ENCODE data around the gene HNRNPH1.
A peak's percentile ranks its signal among the peaks of the same experiment; 100 is the strongest.
"Not testable (repeated sequence)": the region's sequence is repeated elsewhere in the genome, so short reads cannot be mapped to it uniquely, and the experiment has no call there.

Gene HNRNPH1, protein sequence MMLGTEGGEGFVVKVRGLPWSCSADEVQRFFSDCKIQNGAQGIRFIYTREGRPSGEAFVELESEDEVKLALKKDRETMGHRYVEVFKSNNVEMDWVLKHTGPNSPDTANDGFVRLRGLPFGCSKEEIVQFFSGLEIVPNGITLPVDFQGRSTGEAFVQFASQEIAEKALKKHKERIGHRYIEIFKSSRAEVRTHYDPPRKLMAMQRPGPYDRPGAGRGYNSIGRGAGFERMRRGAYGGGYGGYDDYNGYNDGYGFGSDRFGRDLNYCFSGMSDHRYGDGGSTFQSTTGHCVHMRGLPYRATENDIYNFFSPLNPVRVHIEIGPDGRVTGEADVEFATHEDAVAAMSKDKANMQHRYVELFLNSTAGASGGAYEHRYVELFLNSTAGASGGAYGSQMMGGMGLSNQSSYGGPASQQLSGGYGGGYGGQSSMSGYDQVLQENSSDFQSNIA

DNA sequence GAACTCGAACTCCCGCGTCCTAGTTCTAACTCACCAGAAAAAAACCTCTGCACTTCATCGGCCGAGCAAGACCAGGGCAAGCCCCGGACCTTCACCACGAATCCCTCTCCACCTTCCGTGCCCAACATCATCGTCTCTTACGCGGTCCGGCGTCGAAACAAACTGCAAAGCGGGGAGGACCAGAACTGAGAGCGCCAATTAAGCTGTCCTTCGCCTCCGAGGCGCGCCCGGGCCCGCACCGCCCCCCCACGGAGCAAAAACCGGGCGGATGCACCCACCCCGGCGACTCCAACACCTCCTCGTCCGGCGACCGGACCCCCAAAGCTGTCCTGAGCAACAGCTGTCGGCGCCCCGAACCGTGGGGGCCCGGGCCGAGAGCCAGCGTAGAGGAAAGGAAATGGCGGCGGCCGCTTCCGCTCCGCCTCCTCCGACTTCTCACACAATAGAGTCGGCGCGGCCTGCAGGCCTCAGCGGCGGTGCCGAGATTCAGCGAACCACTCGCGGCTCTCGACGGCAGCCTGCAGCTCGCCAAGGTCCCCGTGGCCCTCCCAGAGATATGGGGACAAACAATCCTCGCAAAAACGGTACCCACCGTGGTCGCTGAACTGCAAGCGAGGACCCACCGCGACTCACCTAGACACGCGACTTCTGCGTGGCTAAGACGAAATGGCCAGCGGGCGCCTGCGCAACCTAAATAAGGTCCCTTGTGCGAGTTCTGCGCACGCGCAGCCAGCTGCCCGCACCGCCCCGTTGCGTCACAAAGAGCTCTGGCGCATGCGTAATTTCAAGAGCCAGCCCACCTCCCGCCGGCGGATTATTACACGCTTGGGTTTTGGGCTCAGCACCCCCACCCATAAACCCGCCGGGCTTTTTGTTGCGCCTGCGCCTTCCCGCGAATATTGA lies at the start of gene HNRNPH1:
HNRNPH1 (minus strand) TSS at position 669 of the 903 bp plus-strand sequence; CDS start at position 131, 538 bp downstream.
- Histone ChIP-seq H3K27ac (ENCODE audit: low read depth, low read length) (peak within 1 kb of the TSS; percentile 100), H3K27me3 (ENCODE audit: control insufficient read depth in 1 of 2, insufficient read depth in 2 of 2, low read length in 2 of 2) (no peaks in the 10 kb centered on the region), H3K36me3 (ENCODE audit: control insufficient read depth in 1 of 2, insufficient read depth in 2 of 2, low read length in 2 of 2) (peaks cover 18 to 35% of the 10 kb centered on the region in 2 donors), H3K4me1 (ENCODE audit: control insufficient read depth in 1 of 2, insufficient read depth in 2 of 2, low read length in 2 of 2) (peaks cover 42 to 48% of the 10 kb centered on the region in 2 donors), H3K4me3 (ENCODE audit: low read depth in 1 of 2, low read length in 2 of 2) (peak within 1 kb of the TSS; percentile 88 to 92), H3K9ac (ENCODE audit: low read depth in 1 of 2, low read length in 2 of 2) (peak within 1 kb of the TSS; percentile 99), H3K9me3 (ENCODE audit: control insufficient read depth in 1 of 2, low read length in 2 of 2) (no peaks in the 10 kb centered on the region)

DNA sequence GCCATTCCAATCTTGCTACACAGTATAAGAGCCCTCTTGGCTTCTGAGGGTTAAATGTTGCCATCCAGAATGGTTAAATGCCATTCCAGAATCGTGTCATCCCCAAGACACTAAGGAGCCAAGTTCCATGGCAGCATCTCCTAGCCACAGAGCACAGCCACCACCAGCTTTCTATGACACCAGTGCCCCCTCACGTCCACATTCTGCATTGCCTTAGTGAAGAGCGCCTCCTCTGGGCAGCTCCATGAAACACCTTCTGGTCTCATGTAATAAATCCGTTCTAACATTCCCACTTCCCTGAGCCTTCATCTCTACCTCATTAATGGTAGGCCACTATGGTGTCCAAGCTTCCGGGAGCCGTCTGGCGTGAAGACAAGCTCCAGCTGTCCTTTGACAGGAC lies 44.9 kb upstream of the HNRNPH1 start:
- Histone ChIP-seq H3K4me3 (ENCODE audit: low read depth in 1 of 2, low read length in 2 of 2) (no peak overlapping the region), H3K9me3 (ENCODE audit: control insufficient read depth in 1 of 2, low read length in 2 of 2) (no peaks in the 10 kb centered on the region), H3K4me1 (ENCODE audit: control insufficient read depth in 1 of 2, insufficient read depth in 2 of 2, low read length in 2 of 2) (no peaks in the 10 kb centered on the region), H3K36me3 (ENCODE audit: control insufficient read depth in 1 of 2, insufficient read depth in 2 of 2, low read length in 2 of 2) (peaks cover 12 to 22% of the 10 kb centered on the region in 2 donors), H3K27me3 (ENCODE audit: control insufficient read depth in 1 of 2, insufficient read depth in 2 of 2, low read length in 2 of 2) (no peaks in the 10 kb centered on the region), H3K27ac (ENCODE audit: low read depth, low read length) (no peak overlapping the region), H3K9ac (ENCODE audit: low read depth in 1 of 2, low read length in 2 of 2) (no peak overlapping the region)

DNA sequence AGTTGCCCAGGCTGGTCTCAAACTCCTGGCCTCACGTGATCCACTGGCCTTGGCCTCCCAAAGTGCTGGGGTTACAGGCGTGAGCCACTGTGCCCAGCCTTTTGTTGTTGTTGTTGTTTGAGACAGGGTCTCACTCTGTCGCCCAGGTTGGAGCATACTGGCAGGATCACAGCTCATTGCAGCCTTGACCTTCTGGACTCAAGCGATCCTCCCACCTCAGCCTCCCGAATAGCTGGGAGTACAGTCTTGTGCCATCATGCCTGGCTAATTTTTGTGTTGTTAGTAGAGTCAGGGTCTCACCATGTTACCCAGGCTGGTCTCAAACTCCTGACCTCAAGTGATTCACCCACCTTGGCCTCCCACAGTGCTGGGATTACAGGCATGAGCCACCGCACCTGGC lies 38.2 kb upstream of the HNRNPH1 start:
- H3K4me3 ChIP-seq (ENCODE audit: low read depth in 1 of 2, low read length in 2 of 2); H3K9me3 ChIP-seq (ENCODE audit: control insufficient read depth in 1 of 2, low read length in 2 of 2); H3K27me3 ChIP-seq (ENCODE audit: control insufficient read depth in 1 of 2, insufficient read depth in 2 of 2, low read length in 2 of 2); H3K9ac ChIP-seq (ENCODE audit: low read depth in 1 of 2, low read length in 2 of 2); H3K27ac ChIP-seq (ENCODE audit: low read depth, low read length); H3K4me1 ChIP-seq (ENCODE audit: control insufficient read depth in 1 of 2, insufficient read depth in 2 of 2, low read length in 2 of 2): not testable (repeated sequence)
- H3K36me3 ChIP-seq (ENCODE audit: control insufficient read depth in 1 of 2, insufficient read depth in 2 of 2, low read length in 2 of 2) = peaks cover 12 to 19% of the 10 kb centered on the region in 2 donors

DNA sequence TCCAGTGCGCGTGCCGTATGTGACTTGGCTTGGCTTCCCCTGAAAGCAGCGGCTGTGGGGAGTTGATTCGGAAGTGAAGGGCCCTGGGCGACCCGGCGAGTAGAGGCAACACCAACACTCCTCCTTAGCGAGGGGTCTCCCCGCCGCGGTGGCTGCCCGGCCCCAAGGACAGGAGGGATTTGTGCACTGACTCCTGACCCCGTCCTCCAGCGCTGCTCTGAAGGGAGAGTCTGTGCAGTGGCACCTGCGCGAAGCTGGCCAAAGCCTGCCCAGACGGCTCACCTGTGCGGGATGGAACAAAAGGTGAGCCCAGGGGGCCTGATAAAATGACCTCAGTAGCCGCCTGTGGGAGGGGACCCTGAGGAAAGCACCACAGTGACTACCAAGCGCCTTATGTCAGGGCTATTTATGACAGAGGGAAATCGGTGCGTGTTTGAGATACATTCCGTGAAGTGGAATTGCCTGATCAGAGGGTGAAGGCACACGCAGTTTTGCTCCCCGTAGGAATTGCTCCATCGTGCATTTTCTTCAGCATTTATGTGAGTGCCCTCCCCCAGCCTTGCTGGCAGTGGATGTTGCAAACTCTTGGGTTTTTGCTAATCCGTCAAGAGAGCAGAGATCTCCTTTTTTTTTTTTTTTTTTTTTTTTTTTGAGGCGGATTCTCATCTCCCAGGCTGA lies 34.8 kb upstream of the HNRNPH1 start:
- H3K9me3 ChIP-seq (ENCODE audit: control insufficient read depth in 1 of 2, low read length in 2 of 2); H3K36me3 ChIP-seq (ENCODE audit: control insufficient read depth in 1 of 2, insufficient read depth in 2 of 2, low read length in 2 of 2); H3K27ac ChIP-seq (ENCODE audit: low read depth, low read length); H3K27me3 ChIP-seq (ENCODE audit: control insufficient read depth in 1 of 2, insufficient read depth in 2 of 2, low read length in 2 of 2); H3K4me1 ChIP-seq (ENCODE audit: control insufficient read depth in 1 of 2, insufficient read depth in 2 of 2, low read length in 2 of 2): not testable (repeated sequence)
- Histone ChIP-seq H3K9ac (ENCODE audit: low read depth in 1 of 2, low read length in 2 of 2) (peak overlapping the region; percentile 31 to 58), H3K4me3 (ENCODE audit: low read depth in 1 of 2, low read length in 2 of 2) (peak overlapping the region; percentile 66 to 73)

DNA sequence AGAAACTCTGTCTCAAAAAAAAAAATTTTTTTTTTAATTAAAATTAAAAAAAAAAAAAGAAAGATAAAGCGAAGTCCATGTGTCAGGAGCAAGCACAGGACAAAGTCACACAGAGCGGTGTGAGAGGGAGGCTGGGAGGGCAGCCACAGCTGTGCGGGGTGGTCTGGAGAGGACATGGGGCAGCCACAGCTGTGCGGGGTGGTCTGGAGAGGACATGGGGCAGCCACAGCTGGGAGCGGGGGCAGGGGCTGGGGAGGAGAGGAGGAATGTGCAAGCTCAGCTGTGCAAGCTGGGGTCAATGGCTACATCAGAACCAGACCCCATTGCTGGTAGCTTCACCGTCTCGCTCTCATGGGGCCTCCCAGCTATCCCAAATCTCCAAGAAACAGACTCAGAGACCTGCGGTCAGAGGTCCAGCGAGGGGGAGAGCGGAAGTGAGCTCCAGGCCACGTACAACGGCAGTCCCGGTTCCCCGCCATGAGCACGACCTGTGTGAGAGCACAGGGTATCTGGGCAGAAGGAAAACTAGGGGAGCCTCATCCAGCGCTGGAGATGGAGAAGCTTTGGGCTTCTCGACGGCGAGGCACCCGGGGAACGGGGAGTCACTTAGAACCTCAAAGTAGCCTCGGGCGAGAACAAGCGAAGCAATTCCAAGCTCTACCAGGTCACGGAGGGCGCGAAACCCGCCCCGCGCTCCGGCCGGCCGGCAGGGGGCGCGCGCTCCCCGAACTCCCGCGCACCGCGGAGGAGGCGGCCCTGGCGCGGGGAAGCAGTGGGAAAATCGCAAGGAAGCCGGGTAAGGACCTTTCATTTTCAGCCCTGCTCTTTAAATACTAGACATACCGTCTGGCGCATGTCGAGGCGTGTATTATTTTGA lies 34.1 kb upstream of the HNRNPH1 start:
- H3K4me3 ChIP-seq (ENCODE audit: low read depth in 1 of 2, low read length in 2 of 2) = peak overlapping the region in 1 of 2 donors; percentile 50
- not testable (repeated sequence) for H3K9me3 ChIP-seq (ENCODE audit: control insufficient read depth in 1 of 2, low read length in 2 of 2); H3K27ac ChIP-seq (ENCODE audit: low read depth, low read length); H3K4me1 ChIP-seq (ENCODE audit: control insufficient read depth in 1 of 2, insufficient read depth in 2 of 2, low read length in 2 of 2); H3K9ac ChIP-seq (ENCODE audit: low read depth in 1 of 2, low read length in 2 of 2); H3K27me3 ChIP-seq (ENCODE audit: control insufficient read depth in 1 of 2, insufficient read depth in 2 of 2, low read length in 2 of 2); H3K36me3 ChIP-seq (ENCODE audit: control insufficient read depth in 1 of 2, insufficient read depth in 2 of 2, low read length in 2 of 2)

DNA sequence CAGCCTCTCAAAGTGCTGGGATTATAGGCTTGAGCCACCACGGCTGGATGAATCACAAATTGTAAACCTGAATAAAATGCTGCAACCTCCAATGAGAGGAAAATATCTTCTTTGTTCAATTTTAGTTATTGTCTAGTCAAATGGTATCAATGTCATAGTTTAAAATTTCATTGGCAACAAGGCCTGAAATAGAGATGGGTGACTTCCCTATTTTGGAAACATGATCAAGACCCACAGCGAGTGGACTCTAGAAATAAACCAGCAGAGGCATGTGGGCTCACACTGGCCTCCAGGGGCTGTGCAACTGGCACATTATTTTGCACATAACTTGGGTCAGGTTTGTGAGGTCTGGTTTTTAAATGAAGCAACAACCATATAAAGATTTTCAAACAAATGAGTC lies 29.7 kb upstream of the HNRNPH1 start:
- H3K4me1 ChIP-seq (ENCODE audit: control insufficient read depth in 1 of 2, insufficient read depth in 2 of 2, low read length in 2 of 2); H3K9ac ChIP-seq (ENCODE audit: low read depth in 1 of 2, low read length in 2 of 2); H3K36me3 ChIP-seq (ENCODE audit: control insufficient read depth in 1 of 2, insufficient read depth in 2 of 2, low read length in 2 of 2); H3K9me3 ChIP-seq (ENCODE audit: control insufficient read depth in 1 of 2, low read length in 2 of 2); H3K4me3 ChIP-seq (ENCODE audit: low read depth in 1 of 2, low read length in 2 of 2); H3K27ac ChIP-seq (ENCODE audit: low read depth, low read length); H3K27me3 ChIP-seq (ENCODE audit: control insufficient read depth in 1 of 2, insufficient read depth in 2 of 2, low read length in 2 of 2): not testable (repeated sequence)

DNA sequence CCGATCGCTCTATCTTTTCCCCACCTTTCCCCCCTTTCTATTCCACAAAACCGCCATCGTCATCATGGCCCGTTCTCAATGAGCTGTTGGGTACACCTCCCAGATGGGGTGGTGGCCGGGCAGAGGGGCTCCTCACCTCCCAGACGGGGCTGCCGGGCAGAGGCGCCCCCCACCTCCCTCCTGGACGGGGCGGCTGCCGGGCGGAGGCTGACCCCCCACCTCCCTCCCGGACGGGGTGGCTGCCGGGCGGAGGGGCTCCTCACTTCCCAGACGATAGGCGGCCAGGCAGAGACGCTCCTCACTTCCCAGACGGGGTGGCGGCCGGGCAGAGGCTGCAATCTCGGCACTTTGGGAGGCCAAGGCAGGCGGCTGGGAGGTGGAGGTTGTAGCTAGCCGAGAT lies 26.8 kb upstream of the HNRNPH1 start:
- H3K9ac ChIP-seq (ENCODE audit: low read depth in 1 of 2, low read length in 2 of 2); H3K27me3 ChIP-seq (ENCODE audit: control insufficient read depth in 1 of 2, insufficient read depth in 2 of 2, low read length in 2 of 2); H3K9me3 ChIP-seq (ENCODE audit: control insufficient read depth in 1 of 2, low read length in 2 of 2); H3K27ac ChIP-seq (ENCODE audit: low read depth, low read length); H3K4me3 ChIP-seq (ENCODE audit: low read depth in 1 of 2, low read length in 2 of 2); H3K4me1 ChIP-seq (ENCODE audit: control insufficient read depth in 1 of 2, insufficient read depth in 2 of 2, low read length in 2 of 2); H3K36me3 ChIP-seq (ENCODE audit: control insufficient read depth in 1 of 2, insufficient read depth in 2 of 2, low read length in 2 of 2): not testable (repeated sequence)

DNA sequence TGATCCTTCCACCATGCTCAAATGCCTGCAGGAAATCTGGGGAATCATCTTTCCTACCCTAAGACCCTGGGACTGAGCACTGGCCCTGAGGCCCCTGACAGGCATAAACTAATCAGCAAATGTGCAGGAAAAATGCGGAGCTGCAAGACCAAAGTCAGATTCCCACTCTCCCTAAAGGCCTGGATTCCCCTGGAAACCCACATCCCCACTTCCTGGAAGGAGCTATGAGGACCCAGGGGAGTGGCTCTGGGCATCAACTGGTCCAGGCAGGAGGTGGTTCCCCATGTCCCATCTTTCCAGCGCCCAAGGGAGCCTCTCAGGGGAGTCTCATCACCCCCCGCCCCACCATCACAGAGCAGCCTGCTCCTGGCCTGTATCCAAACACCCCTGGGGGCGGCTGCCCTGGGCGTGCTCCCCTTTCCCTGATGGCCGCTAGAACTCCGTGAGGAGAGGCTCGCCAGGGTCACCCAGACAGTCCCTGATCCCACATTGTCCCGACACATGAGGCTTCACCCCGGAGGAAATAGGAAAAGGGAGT lies 25.8 kb upstream of the HNRNPH1 start:
- not testable (repeated sequence) for H3K27me3 ChIP-seq (ENCODE audit: control insufficient read depth in 1 of 2, insufficient read depth in 2 of 2, low read length in 2 of 2); H3K9ac ChIP-seq (ENCODE audit: low read depth in 1 of 2, low read length in 2 of 2); H3K9me3 ChIP-seq (ENCODE audit: control insufficient read depth in 1 of 2, low read length in 2 of 2)

DNA sequence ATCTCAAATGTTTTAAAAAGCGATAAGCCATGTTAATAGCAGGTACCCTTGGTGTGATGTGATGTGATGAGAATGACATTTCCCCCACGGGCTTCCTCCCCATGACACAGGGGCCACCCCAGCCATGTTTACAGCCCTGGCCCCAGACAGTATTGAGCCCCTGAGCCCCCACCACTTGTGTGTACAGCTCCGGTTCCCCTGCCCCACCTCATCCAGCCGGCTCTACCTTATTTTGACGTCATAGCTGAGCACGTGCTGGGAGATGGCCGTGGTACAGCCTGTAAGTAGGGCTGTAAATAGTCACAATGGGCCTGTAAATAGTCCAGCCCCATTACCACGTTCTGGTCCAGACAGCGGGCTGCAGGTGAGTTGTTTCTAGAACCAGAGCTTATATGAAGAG lies 24.9 kb upstream of the HNRNPH1 start:
- Histone ChIP-seq H3K4me3 (ENCODE audit: low read depth in 1 of 2, low read length in 2 of 2) (no peak overlapping the region), H3K9me3 (ENCODE audit: control insufficient read depth in 1 of 2, low read length in 2 of 2) (no peaks in the 10 kb centered on the region), H3K4me1 (ENCODE audit: control insufficient read depth in 1 of 2, insufficient read depth in 2 of 2, low read length in 2 of 2) (no peaks in the 10 kb centered on the region), H3K36me3 (ENCODE audit: control insufficient read depth in 1 of 2, insufficient read depth in 2 of 2, low read length in 2 of 2) (no peaks in the 10 kb centered on the region), H3K27ac (ENCODE audit: low read depth, low read length) (no peak overlapping the region), H3K27me3 (ENCODE audit: control insufficient read depth in 1 of 2, insufficient read depth in 2 of 2, low read length in 2 of 2) (no peaks in the 10 kb centered on the region), H3K9ac (ENCODE audit: low read depth in 1 of 2, low read length in 2 of 2) (no peak overlapping the region)

More for the DNA sequence above, 25.8 kb upstream of the HNRNPH1 start:
- H3K4me1 ChIP-seq (ENCODE audit: control insufficient read depth in 1 of 2, insufficient read depth in 2 of 2, low read length in 2 of 2); H3K4me3 ChIP-seq (ENCODE audit: low read depth in 1 of 2, low read length in 2 of 2); H3K27ac ChIP-seq (ENCODE audit: low read depth, low read length); H3K36me3 ChIP-seq (ENCODE audit: control insufficient read depth in 1 of 2, insufficient read depth in 2 of 2, low read length in 2 of 2): not testable (repeated sequence)
